Activated B cell treated with CpG ODN at 0.5 μM for 24 hours (primary cell): Measurements from ENCODE around the gene MUC2. TPM values are rescaled to one million over a fixed set of nuclear protein-coding genes. Genes with fewer than 3 reads are reported as not detected.

Experiments used
- ATAC-seq: fragments of 200-7000 bp; cut with Tn5 transposase; one replicate; pipeline ENCODE4 v1.10.0; 2021; ENCODE audit warnings: low read depth, mild to moderate bottlenecking, moderate library complexity
- CTCF ChIA-PET: fragments of 350-600 bp; sonication (Branson Sonifier 250); formaldehyde crosslinking; loops from one replicate; lab custom pipeline; 2021; ENCODE audit warnings: antibody characterized with exemption; lab: Charles Lee
- POLR2A ChIA-PET: fragments of 350-600 bp; sonication (Branson Sonifier 250); formaldehyde crosslinking; loops from one replicate; lab custom pipeline; 2021; ENCODE audit warnings: antibody characterized with exemption; lab: Charles Lee
- DNase-seq: peaks from one replicate; pipeline ENCODE4 v3.0.0; 2022
- H3K27ac Mint-ChIP-seq: one replicate; pipeline ENCODE4 v1.8.0; 2020; ENCODE audit warnings: mixed read lengths
- H3K27me3 Mint-ChIP-seq: one replicate; pipeline ENCODE4 v1.8.0; 2021; ENCODE audit warnings: mixed read lengths
- H3K36me3 Mint-ChIP-seq: one replicate; pipeline ENCODE4 v1.8.0; 2021; ENCODE audit warnings: low read depth, mixed read lengths
- H3K4me1 Mint-ChIP-seq: one replicate; pipeline ENCODE4 v1.8.0; 2021; ENCODE audit warnings: mixed read lengths
- H3K4me3 Mint-ChIP-seq: one replicate; pipeline ENCODE4 v1.8.0; 2020; ENCODE audit warnings: mild to moderate bottlenecking, mixed read lengths
- H3K9me3 Mint-ChIP-seq: one replicate; pipeline ENCODE4 v1.8.0; 2020; ENCODE audit warnings: mixed read lengths
- intact Hi-C: fragments of 100-400 bp; cut with micrococcal nuclease; formaldehyde crosslinking; loops from one replicate; pipeline ENCODE4 v1.15.1; 2024
- total RNA-seq: library from RNA; stranded (reverse); gene quantifications from 2 replicates; pipeline ENCODE4 v1.2.3, GENCODE V29; 2022
- TF ChIP-seq, protein P1 (sequence below): fragments of 200-600 bp; IDR thresholded peaks from one replicate; pipeline ENCODE4 v1.8.0; 2022; ENCODE audit warnings: antibody characterized with exemption, mild to moderate bottlenecking

The MUC2 gene
- total RNA-seq, 1 donor from 2014 or later, result not detected

GRCh38 chr11:1104411-1105182 is 29.9 kb downstream of the MUC2 start:
- POLR2A ChIA-PET, result no interaction called here
- intact Hi-C loops, result no loop called here
- Mint-ChIP-seq H3K36me3 (no peaks in the 10 kb centered on the region), H3K4me1 (no peaks in the 10 kb centered on the region), H3K27me3 (no peaks in the 10 kb centered on the region), H3K27ac (no peak overlapping the region), H3K4me3 (no peak overlapping the region), H3K9me3 (no peaks in the 10 kb centered on the region)
- no peak for ATAC-seq
- no peak for DNase-seq
- CTCF ChIA-PET, result no interaction called here
- TF ChIP-seq, protein P1, sequence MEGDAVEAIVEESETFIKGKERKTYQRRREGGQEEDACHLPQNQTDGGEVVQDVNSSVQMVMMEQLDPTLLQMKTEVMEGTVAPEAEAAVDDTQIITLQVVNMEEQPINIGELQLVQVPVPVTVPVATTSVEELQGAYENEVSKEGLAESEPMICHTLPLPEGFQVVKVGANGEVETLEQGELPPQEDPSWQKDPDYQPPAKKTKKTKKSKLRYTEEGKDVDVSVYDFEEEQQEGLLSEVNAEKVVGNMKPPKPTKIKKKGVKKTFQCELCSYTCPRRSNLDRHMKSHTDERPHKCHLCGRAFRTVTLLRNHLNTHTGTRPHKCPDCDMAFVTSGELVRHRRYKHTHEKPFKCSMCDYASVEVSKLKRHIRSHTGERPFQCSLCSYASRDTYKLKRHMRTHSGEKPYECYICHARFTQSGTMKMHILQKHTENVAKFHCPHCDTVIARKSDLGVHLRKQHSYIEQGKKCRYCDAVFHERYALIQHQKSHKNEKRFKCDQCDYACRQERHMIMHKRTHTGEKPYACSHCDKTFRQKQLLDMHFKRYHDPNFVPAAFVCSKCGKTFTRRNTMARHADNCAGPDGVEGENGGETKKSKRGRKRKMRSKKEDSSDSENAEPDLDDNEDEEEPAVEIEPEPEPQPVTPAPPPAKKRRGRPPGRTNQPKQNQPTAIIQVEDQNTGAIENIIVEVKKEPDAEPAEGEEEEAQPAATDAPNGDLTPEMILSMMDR, result no peak

GRCh38 chr11:1105183-1105565 is 30.5 kb downstream of the MUC2 start:
- no peak for ATAC-seq
- no peaks in the 10 kb centered on the region for H3K27me3 Mint-ChIP-seq
- POLR2A ChIA-PET, result no interaction called here
- H3K4me3 Mint-ChIP-seq, result no peak overlapping the region
- intact Hi-C loops, result no loop called here
- CTCF ChIA-PET, result no interaction called here
- no peaks in the 10 kb centered on the region for H3K4me1 Mint-ChIP-seq
- H3K36me3 Mint-ChIP-seq, result no peaks in the 10 kb centered on the region
- DNase-seq, result no peak
- no peak overlapping the region for H3K27ac Mint-ChIP-seq
- no peaks in the 10 kb centered on the region for H3K9me3 Mint-ChIP-seq
- TF ChIP-seq, protein P1, result no peak

DNA sequence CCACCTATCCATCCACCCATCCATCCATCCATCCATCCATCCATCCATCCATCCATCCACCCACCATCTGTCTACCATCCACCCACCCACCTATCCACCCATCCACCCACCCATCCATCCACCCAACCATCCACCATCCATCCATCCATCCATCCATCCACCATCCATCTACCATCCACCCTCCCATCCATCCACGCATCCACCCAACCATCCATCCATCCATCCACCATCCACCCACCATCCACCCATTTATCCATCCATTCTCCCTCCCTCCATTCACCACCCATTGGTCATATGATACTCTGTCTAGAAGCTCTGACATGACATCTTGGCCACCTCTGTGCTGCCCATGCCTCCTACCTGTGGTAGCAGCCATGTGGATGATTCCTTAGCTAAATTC is 31.7 kb downstream of the MUC2 start:
- H3K36me3 Mint-ChIP-seq, result no peaks in the 10 kb centered on the region
- H3K27me3 Mint-ChIP-seq, result no peaks in the 10 kb centered on the region
- H3K4me3 Mint-ChIP-seq, result no peak overlapping the region
- ChIA-PET POLR2A (no interaction called here), CTCF (no interaction called here)
- H3K27ac Mint-ChIP-seq, result no peak overlapping the region
- TF ChIP-seq, protein P1, result no peak
- intact Hi-C loops, result no loop called here
- no peaks in the 10 kb centered on the region for H3K4me1 Mint-ChIP-seq
- no peaks in the 10 kb centered on the region for H3K9me3 Mint-ChIP-seq
- ATAC-seq (no peak), DNase-seq (no peak)

DNA sequence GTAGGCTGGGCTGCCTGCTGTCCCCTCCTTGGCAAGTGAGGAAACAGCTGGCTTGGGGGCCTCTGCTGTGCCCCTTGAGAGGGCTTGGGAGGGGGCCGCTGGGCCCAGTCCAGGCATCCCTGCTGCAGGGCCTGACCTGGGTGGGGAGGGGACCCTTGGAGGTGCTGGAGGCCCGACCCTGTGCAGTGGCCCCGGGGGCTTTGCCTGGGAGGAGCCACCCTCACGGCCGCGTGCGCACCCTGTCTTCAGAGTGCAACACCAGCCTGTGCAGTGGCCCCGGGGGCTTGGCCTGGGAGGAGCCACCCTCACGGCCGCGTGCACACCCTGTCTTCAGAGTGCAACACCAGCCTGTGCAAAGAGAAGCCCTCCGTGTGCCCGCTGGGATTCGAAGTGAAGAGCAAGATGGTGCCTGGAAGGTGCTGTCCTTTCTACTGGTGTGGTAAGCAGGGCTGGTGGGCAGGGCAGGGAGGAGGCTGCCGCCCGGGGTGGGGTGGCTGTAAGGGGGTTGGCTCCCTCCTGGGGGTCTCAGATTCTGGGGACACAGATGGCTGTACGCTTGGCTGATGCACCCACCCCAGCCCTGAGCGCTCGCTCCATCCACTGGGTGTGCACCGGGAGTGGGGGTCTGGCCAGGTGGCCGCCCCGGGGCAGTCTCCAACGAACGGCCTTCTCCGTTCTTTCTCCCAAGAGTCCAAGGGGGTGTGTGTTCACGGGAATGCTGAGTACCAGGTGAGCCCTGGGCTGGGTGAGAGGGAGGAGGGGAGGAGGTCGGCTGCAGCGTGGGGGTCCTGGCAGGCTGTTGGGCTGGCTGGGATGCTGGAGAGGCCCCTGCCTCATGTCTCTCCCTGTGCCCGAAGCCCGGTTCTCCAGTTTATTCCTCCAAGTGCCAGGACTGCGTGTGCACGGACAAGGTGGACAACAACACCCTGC is 32.9 kb downstream of the MUC2 start:
- intact Hi-C loops, result no loop called here
- no peak for ATAC-seq
- Mint-ChIP-seq H3K27me3 (no peaks in the 10 kb centered on the region), H3K4me1 (no peaks in the 10 kb centered on the region), H3K36me3 (no peaks in the 10 kb centered on the region), H3K9me3 (no peaks in the 10 kb centered on the region), H3K4me3 (no peak overlapping the region), H3K27ac (no peak overlapping the region)
- POLR2A ChIA-PET, result no interaction called here
- CTCF ChIA-PET, result no interaction called here
- DNase-seq, result no peak
- TF ChIP-seq, protein P1, result no peak

GRCh38 chr11:1108246-1108900 is 33.7 kb downstream of the MUC2 start:
- Mint-ChIP-seq H3K9me3 (no peaks in the 10 kb centered on the region), H3K27ac (no peak overlapping the region), H3K4me1 (no peaks in the 10 kb centered on the region), H3K4me3 (no peak overlapping the region), H3K36me3 (no peaks in the 10 kb centered on the region), H3K27me3 (no peaks in the 10 kb centered on the region)
- ATAC-seq (no peak), DNase-seq (no peak)
- TF ChIP-seq, protein P1, result no peak
- POLR2A ChIA-PET, result no interaction called here
- intact Hi-C loops, result no loop called here
- CTCF ChIA-PET, result no interaction called here
